K562 (cell line): Measurements from ENCODE around the gene SYNM. TPM values are rescaled to one million over a fixed set of nuclear protein-coding genes. Genes with fewer than 3 reads are reported as not detected.

Experiments used
- MAFG ChIP-seq: fragments of 450-650 bp; conservative IDR thresholded peaks from 2 replicates; pipeline ENCODE4 v1.6.1; 2016; ENCODE audit warnings: missing genetic modification characterization, missing compliant biosample characterization
- ZNF583 ChIP-seq: fragments of 250-450 bp; sonication (Bioruptor Pico); IDR thresholded peaks from 2 replicates; pipeline ENCODE4 v1.4.0; 2020
- polyA plus RNA-seq, 8 experiments: library from polyadenylated mRNA; depleted of rRNA in 4 of 8; stranded (reverse) in 5 of 8; unstranded in 3 of 8; fragments of >200 nt; fragmentation: Nextera tagmentation in 2 of 8; fragmentation: Illumina TruSeq in 1 of 8; extraction: Ambion mirVana in 2 of 8; extraction: Trizol in 1 of 8; gene quantifications; 2 replicates each; pipeline versions ENCODE4 v1.2.1 to v1.2.3, GENCODE V29; 2011 to 2014; ENCODE audit warnings: inconsistent platforms in 1 of 8, missing spikeins in 1 of 8
- total RNA-seq, 7 experiments: library from RNA; depleted of rRNA in 6 of 7; stranded (reverse); fragments of >200 nt in 6 of 7; fragmentation: Illumina TruSeq in 2 of 7; extraction: Trizol in 2 of 7; gene quantifications; 2 replicates each; pipeline versions ENCODE4 v1.2.1 to v1.2.3, GENCODE V29; 2011 to 2021; ENCODE audit warnings: low replicate concordance in 1 of 7
- TF ChIP-seq, protein P1 (sequence below): fragments of 450-650 bp; IDR thresholded peaks from 2 replicates; pipeline ENCODE4 v1.6.1; 2016; ENCODE audit warnings: antibody characterized with exemption
- TF ChIP-seq, protein P2 (sequence below): fragments of 450-650 bp; formaldehyde crosslinking; IDR thresholded peaks from 2 replicates; pipeline ENCODE4 v1.4.0; 2022; ENCODE audit warnings: missing genetic modification characterization
- TF ChIP-seq, protein P3 (sequence below): sonication (generic); formaldehyde crosslinking; IDR thresholded peaks from 2 replicates; pipeline ENCODE4 v1.8.0; 2023; ENCODE audit warnings: missing genetic modification reagents, mild to moderate bottlenecking, borderline replicate concordance
- TF ChIP-seq, protein P4 (sequence below): conservative IDR thresholded peaks from 2 replicates; pipeline ENCODE4 v1.6.1; 2011; ENCODE audit warnings: low read depth, mild to moderate bottlenecking, low read length; ENCODE audit not compliant: control insufficient read depth
- TF ChIP-seq, protein P5 (sequence below): fragments of 250-450 bp; sonication (Bioruptor Pico); IDR thresholded peaks from 2 replicates; pipeline ENCODE4 v1.4.0; 2020; ENCODE audit warnings: mild to moderate bottlenecking
- TF ChIP-seq, protein P6 (sequence below): fragments of 450-650 bp; IDR thresholded peaks from 2 replicates; pipeline ENCODE4 v1.6.1; 2016; ENCODE audit warnings: low read depth, mild to moderate bottlenecking, moderate library complexity

SYNM gene
- total and polyA plus RNA-seq, 9 of the 15 experiments (the other 6 are each of a cell fraction or from before 2014, with no cell fraction given): 0.01 to 0.42 (median 0.13) TPM

DNA sequence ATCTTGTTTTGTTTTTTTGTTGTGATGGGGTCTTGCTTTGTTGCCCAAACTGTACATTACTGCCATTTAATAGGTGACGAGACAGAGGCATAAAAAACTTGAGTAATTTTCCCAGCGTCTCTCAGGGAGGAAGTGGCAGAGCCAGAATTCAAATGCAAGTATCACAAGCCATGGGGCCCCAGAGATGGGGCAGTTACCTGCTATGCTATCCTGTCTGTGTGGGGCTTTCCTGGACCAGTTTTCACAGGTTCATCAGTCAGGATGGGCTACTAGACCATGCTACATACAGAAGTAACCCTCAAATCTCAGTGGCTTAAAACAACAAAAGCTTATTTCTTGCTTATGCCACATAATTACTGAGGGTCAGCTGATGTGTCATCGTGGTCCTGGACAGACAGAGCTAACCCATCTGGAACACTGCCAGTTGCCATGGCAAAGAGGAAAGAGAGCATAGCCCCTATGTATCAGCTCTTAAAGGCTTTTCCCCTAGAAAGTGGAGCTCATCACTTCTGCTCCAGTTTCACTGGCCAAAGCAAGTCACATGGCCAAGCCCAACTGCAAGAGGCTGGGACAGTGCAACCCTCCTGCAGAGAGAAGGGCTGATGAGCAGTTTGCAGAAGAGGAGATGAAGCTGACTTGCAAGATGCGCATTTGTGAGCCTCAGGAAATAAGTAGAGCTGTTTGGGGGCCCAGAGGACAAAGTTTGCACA, 31.7 kb upstream of the SYNM start (continued):
- TF ChIP-seq, protein P1, sequence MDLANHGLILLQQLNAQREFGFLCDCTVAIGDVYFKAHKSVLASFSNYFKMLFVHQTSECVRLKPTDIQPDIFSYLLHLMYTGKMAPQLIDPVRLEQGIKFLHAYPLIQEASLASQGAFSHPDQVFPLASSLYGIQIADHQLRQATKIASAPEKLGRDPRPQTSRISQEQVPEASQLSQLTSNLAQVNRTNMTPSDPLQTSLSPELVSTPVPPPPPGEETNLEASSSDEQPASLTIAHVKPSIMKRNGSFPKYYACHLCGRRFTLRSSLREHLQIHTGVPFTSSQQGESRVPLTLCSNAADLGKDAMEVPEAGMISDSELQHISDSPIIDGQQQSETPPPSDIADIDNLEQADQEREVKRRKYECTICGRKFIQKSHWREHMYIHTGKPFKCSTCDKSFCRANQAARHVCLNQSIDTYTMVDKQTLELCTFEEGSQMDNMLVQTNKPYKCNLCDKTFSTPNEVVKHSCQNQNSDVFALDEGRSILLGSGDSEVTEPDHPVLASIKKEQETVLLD: no peak
- TF ChIP-seq, protein P2, sequence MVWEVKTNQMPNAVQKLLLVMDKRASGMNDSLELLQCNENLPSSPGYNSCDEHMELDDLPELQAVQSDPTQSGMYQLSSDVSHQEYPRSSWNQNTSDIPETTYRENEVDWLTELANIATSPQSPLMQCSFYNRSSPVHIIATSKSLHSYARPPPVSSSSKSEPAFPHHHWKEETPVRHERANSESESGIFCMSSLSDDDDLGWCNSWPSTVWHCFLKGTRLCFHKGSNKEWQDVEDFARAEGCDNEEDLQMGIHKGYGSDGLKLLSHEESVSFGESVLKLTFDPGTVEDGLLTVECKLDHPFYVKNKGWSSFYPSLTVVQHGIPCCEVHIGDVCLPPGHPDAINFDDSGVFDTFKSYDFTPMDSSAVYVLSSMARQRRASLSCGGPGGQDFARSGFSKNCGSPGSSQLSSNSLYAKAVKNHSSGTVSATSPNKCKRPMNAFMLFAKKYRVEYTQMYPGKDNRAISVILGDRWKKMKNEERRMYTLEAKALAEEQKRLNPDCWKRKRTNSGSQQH: no peak
- TF ChIP-seq MAFG (tag) (no peak), ZNF583 (CRISPR knock-in tag) (no peak)
- TF ChIP-seq, protein P3, sequence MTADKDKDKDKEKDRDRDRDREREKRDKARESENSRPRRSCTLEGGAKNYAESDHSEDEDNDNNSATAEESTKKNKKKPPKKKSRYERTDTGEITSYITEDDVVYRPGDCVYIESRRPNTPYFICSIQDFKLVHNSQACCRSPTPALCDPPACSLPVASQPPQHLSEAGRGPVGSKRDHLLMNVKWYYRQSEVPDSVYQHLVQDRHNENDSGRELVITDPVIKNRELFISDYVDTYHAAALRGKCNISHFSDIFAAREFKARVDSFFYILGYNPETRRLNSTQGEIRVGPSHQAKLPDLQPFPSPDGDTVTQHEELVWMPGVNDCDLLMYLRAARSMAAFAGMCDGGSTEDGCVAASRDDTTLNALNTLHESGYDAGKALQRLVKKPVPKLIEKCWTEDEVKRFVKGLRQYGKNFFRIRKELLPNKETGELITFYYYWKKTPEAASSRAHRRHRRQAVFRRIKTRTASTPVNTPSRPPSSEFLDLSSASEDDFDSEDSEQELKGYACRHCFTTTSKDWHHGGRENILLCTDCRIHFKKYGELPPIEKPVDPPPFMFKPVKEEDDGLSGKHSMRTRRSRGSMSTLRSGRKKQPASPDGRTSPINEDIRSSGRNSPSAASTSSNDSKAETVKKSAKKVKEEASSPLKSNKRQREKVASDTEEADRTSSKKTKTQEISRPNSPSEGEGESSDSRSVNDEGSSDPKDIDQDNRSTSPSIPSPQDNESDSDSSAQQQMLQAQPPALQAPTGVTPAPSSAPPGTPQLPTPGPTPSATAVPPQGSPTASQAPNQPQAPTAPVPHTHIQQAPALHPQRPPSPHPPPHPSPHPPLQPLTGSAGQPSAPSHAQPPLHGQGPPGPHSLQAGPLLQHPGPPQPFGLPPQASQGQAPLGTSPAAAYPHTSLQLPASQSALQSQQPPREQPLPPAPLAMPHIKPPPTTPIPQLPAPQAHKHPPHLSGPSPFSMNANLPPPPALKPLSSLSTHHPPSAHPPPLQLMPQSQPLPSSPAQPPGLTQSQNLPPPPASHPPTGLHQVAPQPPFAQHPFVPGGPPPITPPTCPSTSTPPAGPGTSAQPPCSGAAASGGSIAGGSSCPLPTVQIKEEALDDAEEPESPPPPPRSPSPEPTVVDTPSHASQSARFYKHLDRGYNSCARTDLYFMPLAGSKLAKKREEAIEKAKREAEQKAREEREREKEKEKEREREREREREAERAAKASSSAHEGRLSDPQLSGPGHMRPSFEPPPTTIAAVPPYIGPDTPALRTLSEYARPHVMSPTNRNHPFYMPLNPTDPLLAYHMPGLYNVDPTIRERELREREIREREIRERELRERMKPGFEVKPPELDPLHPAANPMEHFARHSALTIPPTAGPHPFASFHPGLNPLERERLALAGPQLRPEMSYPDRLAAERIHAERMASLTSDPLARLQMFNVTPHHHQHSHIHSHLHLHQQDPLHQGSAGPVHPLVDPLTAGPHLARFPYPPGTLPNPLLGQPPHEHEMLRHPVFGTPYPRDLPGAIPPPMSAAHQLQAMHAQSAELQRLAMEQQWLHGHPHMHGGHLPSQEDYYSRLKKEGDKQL (CRISPR knock-in tag): no peak
- TF ChIP-seq, protein P4, sequence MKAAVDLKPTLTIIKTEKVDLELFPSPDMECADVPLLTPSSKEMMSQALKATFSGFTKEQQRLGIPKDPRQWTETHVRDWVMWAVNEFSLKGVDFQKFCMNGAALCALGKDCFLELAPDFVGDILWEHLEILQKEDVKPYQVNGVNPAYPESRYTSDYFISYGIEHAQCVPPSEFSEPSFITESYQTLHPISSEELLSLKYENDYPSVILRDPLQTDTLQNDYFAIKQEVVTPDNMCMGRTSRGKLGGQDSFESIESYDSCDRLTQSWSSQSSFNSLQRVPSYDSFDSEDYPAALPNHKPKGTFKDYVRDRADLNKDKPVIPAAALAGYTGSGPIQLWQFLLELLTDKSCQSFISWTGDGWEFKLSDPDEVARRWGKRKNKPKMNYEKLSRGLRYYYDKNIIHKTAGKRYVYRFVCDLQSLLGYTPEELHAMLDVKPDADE: no peak
- TF ChIP-seq, protein P5, sequence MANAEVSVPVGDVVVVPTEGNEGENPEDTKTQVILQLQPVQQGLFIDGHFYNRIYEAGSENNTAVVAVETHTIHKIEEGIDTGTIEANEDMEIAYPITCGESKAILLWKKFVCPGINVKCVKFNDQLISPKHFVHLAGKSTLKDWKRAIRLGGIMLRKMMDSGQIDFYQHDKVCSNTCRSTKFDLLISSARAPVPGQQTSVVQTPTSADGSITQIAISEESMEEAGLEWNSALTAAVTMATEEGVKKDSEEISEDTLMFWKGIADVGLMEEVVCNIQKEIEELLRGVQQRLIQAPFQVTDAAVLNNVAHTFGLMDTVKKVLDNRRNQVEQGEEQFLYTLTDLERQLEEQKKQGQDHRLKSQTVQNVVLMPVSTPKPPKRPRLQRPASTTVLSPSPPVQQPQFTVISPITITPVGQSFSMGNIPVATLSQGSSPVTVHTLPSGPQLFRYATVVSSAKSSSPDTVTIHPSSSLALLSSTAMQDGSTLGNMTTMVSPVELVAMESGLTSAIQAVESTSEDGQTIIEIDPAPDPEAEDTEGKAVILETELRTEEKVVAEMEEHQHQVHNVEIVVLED (CRISPR knock-in tag): no peak
- TF ChIP-seq, protein P6, sequence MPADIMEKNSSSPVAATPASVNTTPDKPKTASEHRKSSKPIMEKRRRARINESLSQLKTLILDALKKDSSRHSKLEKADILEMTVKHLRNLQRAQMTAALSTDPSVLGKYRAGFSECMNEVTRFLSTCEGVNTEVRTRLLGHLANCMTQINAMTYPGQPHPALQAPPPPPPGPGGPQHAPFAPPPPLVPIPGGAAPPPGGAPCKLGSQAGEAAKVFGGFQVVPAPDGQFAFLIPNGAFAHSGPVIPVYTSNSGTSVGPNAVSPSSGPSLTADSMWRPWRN: no peak
